Measurements from ENCODE around the gene DTNA.

- TF ChIP-seq, protein P1, sequence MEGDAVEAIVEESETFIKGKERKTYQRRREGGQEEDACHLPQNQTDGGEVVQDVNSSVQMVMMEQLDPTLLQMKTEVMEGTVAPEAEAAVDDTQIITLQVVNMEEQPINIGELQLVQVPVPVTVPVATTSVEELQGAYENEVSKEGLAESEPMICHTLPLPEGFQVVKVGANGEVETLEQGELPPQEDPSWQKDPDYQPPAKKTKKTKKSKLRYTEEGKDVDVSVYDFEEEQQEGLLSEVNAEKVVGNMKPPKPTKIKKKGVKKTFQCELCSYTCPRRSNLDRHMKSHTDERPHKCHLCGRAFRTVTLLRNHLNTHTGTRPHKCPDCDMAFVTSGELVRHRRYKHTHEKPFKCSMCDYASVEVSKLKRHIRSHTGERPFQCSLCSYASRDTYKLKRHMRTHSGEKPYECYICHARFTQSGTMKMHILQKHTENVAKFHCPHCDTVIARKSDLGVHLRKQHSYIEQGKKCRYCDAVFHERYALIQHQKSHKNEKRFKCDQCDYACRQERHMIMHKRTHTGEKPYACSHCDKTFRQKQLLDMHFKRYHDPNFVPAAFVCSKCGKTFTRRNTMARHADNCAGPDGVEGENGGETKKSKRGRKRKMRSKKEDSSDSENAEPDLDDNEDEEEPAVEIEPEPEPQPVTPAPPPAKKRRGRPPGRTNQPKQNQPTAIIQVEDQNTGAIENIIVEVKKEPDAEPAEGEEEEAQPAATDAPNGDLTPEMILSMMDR (IDR thresholded peaks at IDR 0.05): no peak
- no peak for TF ChIP-seq POLR2A (IDR thresholded peaks at IDR 0.05)
These were observed 91.7 kb downstream of the DTNA start for GRCh38 chr18:34801774-34802173.

Measured in thyroid gland (tissue), 4 donors.